ENCODE data around the gene MYO16.

The MYO16 gene

DNA sequence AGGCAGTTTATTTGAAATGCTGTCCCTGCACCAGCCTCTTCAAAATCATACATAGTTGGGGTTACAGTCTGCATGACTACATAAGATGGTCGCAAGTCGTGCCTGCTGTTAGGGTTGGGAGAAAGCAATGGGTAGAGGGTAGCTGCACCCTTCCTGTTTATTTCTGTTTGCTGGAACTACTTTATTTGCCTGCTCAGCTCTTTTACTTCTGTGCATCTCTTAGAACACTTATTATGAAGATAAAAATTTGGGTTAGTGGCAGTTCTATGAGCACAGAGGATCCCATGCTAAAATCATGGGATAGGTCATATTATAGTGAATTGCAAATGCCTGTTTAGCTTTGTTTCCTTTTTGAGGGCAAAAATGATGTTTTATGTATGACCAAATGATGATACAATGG lies 160.1 kb downstream of the MYO16 start:
- Histone ChIP-seq H3K27me3 (ENCODE audit: control insufficient read depth, insufficient read depth, low read length) (no peaks in the 10 kb centered on the region), H3K27ac (ENCODE audit: low read depth, low read length) (no peak overlapping the region), H3K36me3 (ENCODE audit: control insufficient read depth, insufficient read depth, low read length) (no peaks in the 10 kb centered on the region), H3K4me3 (ENCODE audit: low read depth, low read length) (no peak overlapping the region), H3K4me1 (ENCODE audit: control insufficient read depth, insufficient read depth, low read length) (peaks cover 10% of the 10 kb centered on the region), H3K9me3 (ENCODE audit: control insufficient read depth, insufficient read depth, low read length) (no peaks in the 10 kb centered on the region), H3K9ac (ENCODE audit: low read depth, low read length) (no peak overlapping the region)

DNA sequence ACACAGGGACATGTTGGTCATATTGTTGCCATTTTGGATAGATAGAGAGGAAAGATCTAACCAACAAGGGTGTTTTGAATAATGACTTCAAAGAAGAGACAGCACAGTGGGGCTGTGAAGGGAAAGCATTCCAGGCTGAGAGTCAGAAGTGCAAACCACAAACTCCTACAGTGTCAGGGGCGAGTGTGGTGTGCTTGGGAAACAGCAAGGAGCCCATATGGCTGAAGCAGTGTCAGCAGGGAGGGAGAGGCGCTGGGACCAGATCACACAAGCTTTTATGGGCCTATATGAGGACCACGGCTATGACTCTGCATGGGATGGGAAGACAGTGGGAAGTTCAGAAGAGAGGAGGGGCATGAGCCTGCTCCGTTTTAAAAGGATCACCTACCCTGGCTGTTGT lies 166.4 kb downstream of the MYO16 start:
- no peaks in the 10 kb centered on the region for H3K27me3 ChIP-seq (ENCODE audit: control insufficient read depth, insufficient read depth, low read length)
- no peaks in the 10 kb centered on the region for H3K36me3 ChIP-seq (ENCODE audit: control insufficient read depth, insufficient read depth, low read length)
- H3K4me1 ChIP-seq (ENCODE audit: control insufficient read depth, insufficient read depth, low read length): no peaks in the 10 kb centered on the region
- H3K4me3 ChIP-seq (ENCODE audit: low read depth, low read length): no peak overlapping the region
- no peak overlapping the region for H3K27ac ChIP-seq (ENCODE audit: low read depth, low read length)
- H3K9ac ChIP-seq (ENCODE audit: low read depth, low read length): no peak overlapping the region
- no peaks in the 10 kb centered on the region for H3K9me3 ChIP-seq (ENCODE audit: control insufficient read depth, insufficient read depth, low read length)

DNA sequence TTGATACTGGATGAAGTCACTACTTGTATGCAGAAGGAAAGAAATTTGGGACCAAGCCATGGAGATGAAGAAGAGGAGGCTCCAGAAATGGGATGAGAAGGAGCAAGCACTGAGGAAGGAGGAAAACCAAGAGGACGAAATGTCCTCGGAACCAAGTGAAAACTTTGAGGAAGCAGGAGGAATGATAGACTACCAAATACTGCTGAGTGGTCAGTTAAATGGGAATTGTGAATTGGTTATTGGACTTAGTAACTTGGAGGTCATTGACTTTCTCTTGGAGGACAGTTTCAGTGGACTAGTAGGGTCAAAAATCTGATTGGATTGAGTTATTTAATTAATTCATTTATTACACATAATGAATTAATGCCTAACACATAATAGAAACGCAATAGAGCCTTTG lies 167.9 kb downstream of the MYO16 start:
- Histone ChIP-seq H3K9me3 (ENCODE audit: control insufficient read depth, insufficient read depth, low read length) (no peaks in the 10 kb centered on the region), H3K27me3 (ENCODE audit: control insufficient read depth, insufficient read depth, low read length) (no peaks in the 10 kb centered on the region), H3K4me1 (ENCODE audit: control insufficient read depth, insufficient read depth, low read length) (no peaks in the 10 kb centered on the region), H3K9ac (ENCODE audit: low read depth, low read length) (no peak overlapping the region), H3K27ac (ENCODE audit: low read depth, low read length) (no peak overlapping the region), H3K36me3 (ENCODE audit: control insufficient read depth, insufficient read depth, low read length) (no peaks in the 10 kb centered on the region), H3K4me3 (ENCODE audit: low read depth, low read length) (no peak overlapping the region)

DNA sequence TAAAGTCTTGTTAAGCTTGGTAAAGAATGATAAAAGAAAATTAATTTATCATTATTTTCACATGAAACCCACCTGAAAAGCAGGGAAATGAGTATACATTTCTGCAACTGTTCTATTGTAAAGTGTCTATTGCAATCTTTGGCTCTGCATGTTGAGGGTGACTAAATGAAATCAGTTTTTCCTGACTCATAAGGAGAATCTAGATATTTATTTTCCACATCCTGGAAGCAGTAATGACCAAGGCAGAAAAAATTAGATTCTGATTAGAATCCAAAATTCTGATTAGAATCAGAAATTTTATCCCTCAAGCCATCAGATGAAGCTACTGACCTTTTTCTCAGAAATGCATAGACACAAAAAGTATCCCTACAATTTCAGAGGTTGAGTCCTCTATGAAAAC lies 178.4 kb downstream of the MYO16 start:
- Histone ChIP-seq H3K27me3 (ENCODE audit: control insufficient read depth, insufficient read depth, low read length) (no peaks in the 10 kb centered on the region), H3K36me3 (ENCODE audit: control insufficient read depth, insufficient read depth, low read length) (no peaks in the 10 kb centered on the region), H3K4me3 (ENCODE audit: low read depth, low read length) (no peak overlapping the region), H3K4me1 (ENCODE audit: control insufficient read depth, insufficient read depth, low read length) (no peaks in the 10 kb centered on the region), H3K9me3 (ENCODE audit: control insufficient read depth, insufficient read depth, low read length) (no peaks in the 10 kb centered on the region), H3K9ac (ENCODE audit: low read depth, low read length) (no peak overlapping the region), H3K27ac (ENCODE audit: low read depth, low read length) (no peak overlapping the region)

DNA sequence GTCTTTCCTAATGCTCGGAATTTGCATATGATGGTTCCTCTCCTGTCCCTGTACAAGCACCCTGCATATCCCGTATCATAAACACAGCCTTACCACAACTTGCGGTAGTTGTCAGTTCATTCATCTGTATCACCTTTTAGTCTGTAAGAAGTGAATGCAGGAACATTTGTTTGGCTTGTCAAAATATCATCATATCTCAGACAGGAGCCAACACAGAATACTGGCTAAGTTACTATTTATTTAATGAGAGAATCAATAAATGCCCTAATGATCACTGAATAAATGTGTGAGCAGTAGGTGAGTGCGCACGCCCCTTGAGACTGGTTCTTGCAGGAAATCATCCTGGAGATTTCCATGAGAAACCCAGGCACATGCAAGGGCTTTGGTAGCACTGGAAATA lies 182.8 kb downstream of the MYO16 start:
- H3K4me3 ChIP-seq (ENCODE audit: low read depth, low read length): no peak overlapping the region
- peaks cover 4% of the 10 kb centered on the region for H3K4me1 ChIP-seq (ENCODE audit: control insufficient read depth, insufficient read depth, low read length)
- H3K9ac ChIP-seq (ENCODE audit: low read depth, low read length): no peak overlapping the region
- no peaks in the 10 kb centered on the region for H3K9me3 ChIP-seq (ENCODE audit: control insufficient read depth, insufficient read depth, low read length)
- no peaks in the 10 kb centered on the region for H3K36me3 ChIP-seq (ENCODE audit: control insufficient read depth, insufficient read depth, low read length)
- H3K27ac ChIP-seq (ENCODE audit: low read depth, low read length): no peak overlapping the region
- no peaks in the 10 kb centered on the region for H3K27me3 ChIP-seq (ENCODE audit: control insufficient read depth, insufficient read depth, low read length)

DNA sequence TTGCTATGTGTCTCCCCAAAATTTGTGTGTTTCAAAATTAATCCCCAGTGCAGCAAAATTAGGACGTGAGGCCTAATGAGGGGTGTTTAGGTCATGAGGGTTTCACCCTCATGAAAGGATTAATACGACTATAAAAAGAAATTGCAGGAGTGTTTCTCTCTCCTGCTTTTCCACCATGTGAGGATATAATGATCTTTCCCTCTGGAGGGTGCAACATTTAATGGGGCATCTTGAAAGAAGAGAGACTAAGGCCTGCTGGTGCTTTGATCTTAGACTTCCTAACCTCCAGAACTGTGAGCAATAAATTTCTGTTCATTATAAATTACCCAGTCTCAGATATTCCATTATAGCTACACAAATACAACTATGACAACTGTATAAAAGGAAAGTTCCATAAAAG lies 183.2 kb downstream of the MYO16 start:
- no peaks in the 10 kb centered on the region for H3K36me3 ChIP-seq (ENCODE audit: control insufficient read depth, insufficient read depth, low read length)

DNA sequence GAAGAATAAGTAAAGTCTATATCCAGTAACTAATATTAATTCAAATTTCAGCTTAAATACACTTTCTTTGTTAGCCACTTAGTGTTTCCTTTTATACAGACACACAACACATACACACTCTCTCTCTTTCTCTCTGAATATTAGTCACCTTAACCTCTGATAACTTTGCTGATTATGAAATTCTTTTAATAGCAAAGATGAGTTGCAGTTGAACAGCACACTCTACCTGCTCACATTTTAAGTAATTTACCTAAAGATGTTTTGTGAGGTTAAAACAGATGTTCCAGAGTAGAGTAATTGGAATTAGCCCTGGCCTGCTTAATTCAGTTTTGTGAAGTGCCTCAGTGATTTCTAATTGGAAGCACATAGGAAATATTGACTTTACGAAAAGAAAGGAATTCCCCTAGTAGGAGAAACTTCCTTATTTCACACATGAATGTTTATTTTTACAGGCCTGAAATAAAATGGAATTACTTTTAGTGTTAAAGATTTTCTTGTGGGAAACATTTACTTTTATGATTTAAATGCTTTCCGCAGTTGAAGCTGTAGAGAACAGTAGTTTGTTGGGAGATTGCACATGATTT lies 184.3 kb downstream of the MYO16 start:
- no peaks in the 10 kb centered on the region for H3K36me3 ChIP-seq (ENCODE audit: control insufficient read depth, insufficient read depth, low read length)
- H3K27me3 ChIP-seq (ENCODE audit: control insufficient read depth, insufficient read depth, low read length): no peaks in the 10 kb centered on the region
- H3K9me3 ChIP-seq (ENCODE audit: control insufficient read depth, insufficient read depth, low read length): no peaks in the 10 kb centered on the region
- H3K27ac ChIP-seq (ENCODE audit: low read depth, low read length): no peak overlapping the region
- H3K4me1 ChIP-seq (ENCODE audit: control insufficient read depth, insufficient read depth, low read length): peaks cover 4% of the 10 kb centered on the region
- no peak overlapping the region for H3K4me3 ChIP-seq (ENCODE audit: low read depth, low read length)
- no peak overlapping the region for H3K9ac ChIP-seq (ENCODE audit: low read depth, low read length)

More for the DNA sequence above, 183.2 kb downstream of the MYO16 start:
- peaks cover 4% of the 10 kb centered on the region for H3K4me1 ChIP-seq (ENCODE audit: control insufficient read depth, insufficient read depth, low read length)
- no peaks in the 10 kb centered on the region for H3K27me3 ChIP-seq (ENCODE audit: control insufficient read depth, insufficient read depth, low read length)
- H3K9me3 ChIP-seq (ENCODE audit: control insufficient read depth, insufficient read depth, low read length): no peaks in the 10 kb centered on the region
- H3K4me3 ChIP-seq (ENCODE audit: low read depth, low read length): no peak overlapping the region
- no peak overlapping the region for H3K9ac ChIP-seq (ENCODE audit: low read depth, low read length)
- H3K27ac ChIP-seq (ENCODE audit: low read depth, low read length): no peak overlapping the region

DNA sequence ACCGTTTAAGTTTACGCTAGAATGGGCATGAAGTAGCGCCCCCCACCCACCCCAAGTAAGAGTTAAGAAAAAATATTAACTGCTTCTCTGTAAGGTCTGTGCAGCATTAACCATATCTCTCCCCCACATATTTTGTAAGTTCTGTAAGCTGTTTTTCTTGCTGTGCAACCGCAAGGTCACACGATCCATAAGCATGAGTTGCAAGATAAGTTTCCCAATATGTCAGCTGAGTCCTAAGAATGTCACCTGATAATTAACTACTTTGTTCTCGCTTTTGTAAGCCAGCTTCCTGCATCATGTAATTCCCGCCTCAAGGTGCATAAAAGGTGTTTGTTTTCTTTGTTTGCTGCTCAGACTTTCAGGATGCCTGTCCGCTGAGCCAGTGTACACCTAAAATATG lies 187.0 kb downstream of the MYO16 start:
- no peak overlapping the region for H3K27ac ChIP-seq (ENCODE audit: low read depth, low read length)
- peaks cover 4% of the 10 kb centered on the region for H3K4me1 ChIP-seq (ENCODE audit: control insufficient read depth, insufficient read depth, low read length)
- no peaks in the 10 kb centered on the region for H3K36me3 ChIP-seq (ENCODE audit: control insufficient read depth, insufficient read depth, low read length)
- no peak overlapping the region for H3K9ac ChIP-seq (ENCODE audit: low read depth, low read length)
- no peak overlapping the region for H3K4me3 ChIP-seq (ENCODE audit: low read depth, low read length)
- no peaks in the 10 kb centered on the region for H3K9me3 ChIP-seq (ENCODE audit: control insufficient read depth, insufficient read depth, low read length)
- H3K27me3 ChIP-seq (ENCODE audit: control insufficient read depth, insufficient read depth, low read length): no peaks in the 10 kb centered on the region

DNA sequence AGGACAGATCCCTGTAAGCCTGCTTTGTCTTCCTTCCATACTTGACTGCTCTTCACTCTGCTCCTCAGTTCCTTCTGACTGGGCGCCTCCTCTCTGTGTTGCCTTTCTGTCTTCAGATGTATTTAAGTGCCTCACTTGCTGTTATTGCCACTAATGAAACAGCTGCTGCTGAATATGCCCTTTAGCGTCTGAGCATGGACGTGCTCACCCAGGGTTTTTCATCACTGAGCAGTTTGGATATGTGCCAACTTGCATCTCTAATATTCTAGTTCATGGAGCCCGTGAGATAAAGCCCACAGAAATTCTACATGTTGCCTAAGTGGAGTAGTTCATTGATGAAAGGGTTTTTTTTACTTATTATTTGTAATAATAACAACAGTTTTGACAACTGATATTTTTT lies 198.2 kb downstream of the MYO16 start:
- no peaks in the 10 kb centered on the region for H3K4me1 ChIP-seq (ENCODE audit: control insufficient read depth, insufficient read depth, low read length)
- no peak overlapping the region for H3K4me3 ChIP-seq (ENCODE audit: low read depth, low read length)
- H3K36me3 ChIP-seq (ENCODE audit: control insufficient read depth, insufficient read depth, low read length): no peaks in the 10 kb centered on the region
- no peaks in the 10 kb centered on the region for H3K27me3 ChIP-seq (ENCODE audit: control insufficient read depth, insufficient read depth, low read length)
- no peak overlapping the region for H3K9ac ChIP-seq (ENCODE audit: low read depth, low read length)
- H3K9me3 ChIP-seq (ENCODE audit: control insufficient read depth, insufficient read depth, low read length): peaks cover 18% of the 10 kb centered on the region
- H3K27ac ChIP-seq (ENCODE audit: low read depth, low read length): no peak overlapping the region

DNA sequence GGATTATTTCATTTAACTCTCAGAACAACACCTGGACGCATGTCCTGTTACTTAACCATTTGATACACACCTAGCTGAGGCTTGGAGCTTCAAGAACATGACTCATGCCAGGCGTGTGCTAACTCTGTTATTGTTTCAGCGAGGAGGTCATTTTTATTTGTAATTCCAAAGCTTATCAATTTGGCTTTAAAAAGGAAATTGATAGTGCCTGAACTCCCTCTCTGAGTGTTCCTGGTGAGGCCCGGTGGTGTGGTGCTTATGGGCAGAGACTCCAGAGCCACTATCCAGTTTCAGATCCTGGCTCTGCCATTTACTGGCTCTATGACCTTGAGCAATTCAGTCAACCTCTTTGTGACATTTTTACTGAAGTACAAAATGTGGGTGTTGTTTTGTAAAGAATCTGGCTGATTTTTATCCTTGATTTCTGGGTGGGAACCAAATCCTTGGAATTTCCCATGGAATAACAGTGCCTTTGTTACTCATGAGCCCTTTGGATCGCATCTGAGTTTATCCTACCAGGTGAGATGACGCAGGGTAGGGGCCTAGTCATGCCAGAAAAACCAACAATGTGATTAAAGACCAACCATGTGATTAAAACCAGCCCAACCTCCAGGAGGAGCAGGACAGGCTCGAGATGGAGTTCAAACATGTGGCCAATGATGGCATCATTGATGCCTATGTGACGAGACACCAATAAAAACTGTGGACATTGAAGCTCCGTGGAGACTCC lies 198.8 kb downstream of the MYO16 start:
- Histone ChIP-seq H3K4me3 (ENCODE audit: low read depth, low read length) (no peak overlapping the region), H3K27ac (ENCODE audit: low read depth, low read length) (no peak overlapping the region), H3K36me3 (ENCODE audit: control insufficient read depth, insufficient read depth, low read length) (no peaks in the 10 kb centered on the region)

DNA sequence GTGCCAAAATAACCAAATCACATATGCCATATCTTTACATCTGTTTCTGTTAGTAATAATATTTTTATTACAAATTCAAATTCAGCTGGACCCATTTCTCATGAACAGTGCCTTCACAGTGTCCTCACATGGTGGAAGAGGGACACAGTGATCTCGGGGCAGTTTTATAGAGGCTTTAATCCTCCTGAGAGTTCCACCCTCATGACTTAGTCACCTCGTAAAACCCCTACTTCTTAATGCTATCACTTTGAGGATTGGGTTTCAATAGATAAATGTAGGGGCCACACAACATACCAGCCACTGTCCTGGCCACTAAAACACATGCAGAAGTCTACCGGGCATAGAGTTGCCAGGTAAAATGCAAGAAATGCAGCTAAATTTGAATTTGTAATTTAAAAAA lies 201.5 kb downstream of the MYO16 start:
- Histone ChIP-seq H3K36me3 (ENCODE audit: control insufficient read depth, insufficient read depth, low read length) (no peaks in the 10 kb centered on the region), H3K9ac (ENCODE audit: low read depth, low read length) (no peak overlapping the region)

More for the DNA sequence above, 198.8 kb downstream of the MYO16 start:
- Histone ChIP-seq H3K9ac (ENCODE audit: low read depth, low read length) (no peak overlapping the region), H3K9me3 (ENCODE audit: control insufficient read depth, insufficient read depth, low read length) (peaks cover 18% of the 10 kb centered on the region), H3K4me1 (ENCODE audit: control insufficient read depth, insufficient read depth, low read length) (no peaks in the 10 kb centered on the region), H3K27me3 (ENCODE audit: control insufficient read depth, insufficient read depth, low read length) (no peaks in the 10 kb centered on the region)

More for the DNA sequence above, 201.5 kb downstream of the MYO16 start:
- no peak overlapping the region for H3K4me3 ChIP-seq (ENCODE audit: low read depth, low read length)
- no peak overlapping the region for H3K27ac ChIP-seq (ENCODE audit: low read depth, low read length)
- 0 out of 2 replicates have a peak, but pooled peaks cover 3% of the 10 kb centered on the region for H3K4me1 ChIP-seq (ENCODE audit: control insufficient read depth, insufficient read depth, low read length)
- no peaks in the 10 kb centered on the region for H3K27me3 ChIP-seq (ENCODE audit: control insufficient read depth, insufficient read depth, low read length)
- H3K9me3 ChIP-seq (ENCODE audit: control insufficient read depth, insufficient read depth, low read length): peaks cover 18% of the 10 kb centered on the region
